ENCODE data around the gene ZFR. TPM values are rescaled to one million over a fixed set of nuclear protein-coding genes. Genes with fewer than 3 reads are reported as not detected.
A peak's percentile ranks its signal among the peaks of the same experiment; 100 is the strongest.
"Not testable (repeated sequence)": the region's sequence is repeated elsewhere in the genome, so short reads cannot be mapped to it uniquely, and the experiment has no call there.

Gene ZFR
- total RNA-seq, 1 donor from 2014 or later: 90.0 TPM

GRCh38 chr5:32452316-32452715 lies 7.8 kb upstream of the ZFR start:
- not testable (repeated sequence) for DNase-seq (ENCODE audit: low read depth)

- DNase-seq (ENCODE audit: low read depth): no peak
Observed at GRCh38 chr5:32450952-32451351, 6.4 kb upstream of the ZFR start.

GRCh38 chr5:32449262-32449661 lies 4.7 kb upstream of the ZFR start:
- DNase-seq (ENCODE audit: low read depth): no peak

GRCh38 chr5:32446630-32447029 lies 2.1 kb upstream of the ZFR start:
- no peak for DNase-seq (ENCODE audit: low read depth)

GRCh38 chr5:32445831-32446614 lies 1.5 kb upstream of the ZFR start:
- no peak for DNase-seq (ENCODE audit: low read depth)

- no peak for DNase-seq (ENCODE audit: low read depth)
Observed at GRCh38 chr5:32445287-32445758, 783 bp upstream of the ZFR start.

- DNase-seq (ENCODE audit: low read depth): peak; percentile 49
Observed at GRCh38 chr5:32443541-32444430, 754 bp downstream of the ZFR start.

- no peak for DNase-seq (ENCODE audit: low read depth)
Observed at GRCh38 chr5:32443145-32443540, 1.4 kb downstream of the ZFR start.

GRCh38 chr5:32439086-32439642 lies 5.4 kb downstream of the ZFR start:
- DNase-seq (ENCODE audit: low read depth): no peak

GRCh38 chr5:32436553-32437242 lies 7.8 kb downstream of the ZFR start:
- no peak for DNase-seq (ENCODE audit: low read depth)

GRCh38 chr5:32435383-32435782 lies 9.2 kb downstream of the ZFR start:
- no peak for DNase-seq (ENCODE audit: low read depth)

GRCh38 chr5:32434221-32434620 lies 10.3 kb downstream of the ZFR start:
- DNase-seq (ENCODE audit: low read depth): no peak

GRCh38 chr5:32432633-32433032 lies 11.9 kb downstream of the ZFR start:
- no peak for DNase-seq (ENCODE audit: low read depth)

- DNase-seq (ENCODE audit: low read depth): not testable (repeated sequence)
Observed at GRCh38 chr5:32430825-32431224, 13.7 kb downstream of the ZFR start.

GRCh38 chr5:32428426-32428825 lies 16.1 kb downstream of the ZFR start:
- no peak for DNase-seq (ENCODE audit: low read depth)

- DNase-seq (ENCODE audit: low read depth): no peak
Observed at GRCh38 chr5:32426440-32427151, 17.9 kb downstream of the ZFR start.

GRCh38 chr5:32422697-32423096 lies 21.8 kb downstream of the ZFR start:
- no peak for DNase-seq (ENCODE audit: low read depth)

GRCh38 chr5:32421075-32421474 lies 23.5 kb downstream of the ZFR start:
- DNase-seq (ENCODE audit: low read depth): peak; percentile 57

- peak; percentile 37 for DNase-seq (ENCODE audit: low read depth)
Observed at GRCh38 chr5:32420506-32420905, 24.0 kb downstream of the ZFR start.

- DNase-seq (ENCODE audit: low read depth): peak; percentile 96
Observed at GRCh38 chr5:32419791-32420190, 24.7 kb downstream of the ZFR start.

Measured in myocyte (in vitro differentiated cells).